Activated effector memory CD4-positive, alpha-beta T cell treated with Interleukin-2 at 50 U/mL for 16 hours (primary cell): ENCODE results near the gene STX12.
A peak's percentile ranks its signal among the peaks of the same experiment; 100 is the strongest.

Experiments used
- DNase-seq: peaks from one replicate; pipeline ENCODE4 v3.0.0-alpha.2; 2020

The STX12 gene

DNA sequence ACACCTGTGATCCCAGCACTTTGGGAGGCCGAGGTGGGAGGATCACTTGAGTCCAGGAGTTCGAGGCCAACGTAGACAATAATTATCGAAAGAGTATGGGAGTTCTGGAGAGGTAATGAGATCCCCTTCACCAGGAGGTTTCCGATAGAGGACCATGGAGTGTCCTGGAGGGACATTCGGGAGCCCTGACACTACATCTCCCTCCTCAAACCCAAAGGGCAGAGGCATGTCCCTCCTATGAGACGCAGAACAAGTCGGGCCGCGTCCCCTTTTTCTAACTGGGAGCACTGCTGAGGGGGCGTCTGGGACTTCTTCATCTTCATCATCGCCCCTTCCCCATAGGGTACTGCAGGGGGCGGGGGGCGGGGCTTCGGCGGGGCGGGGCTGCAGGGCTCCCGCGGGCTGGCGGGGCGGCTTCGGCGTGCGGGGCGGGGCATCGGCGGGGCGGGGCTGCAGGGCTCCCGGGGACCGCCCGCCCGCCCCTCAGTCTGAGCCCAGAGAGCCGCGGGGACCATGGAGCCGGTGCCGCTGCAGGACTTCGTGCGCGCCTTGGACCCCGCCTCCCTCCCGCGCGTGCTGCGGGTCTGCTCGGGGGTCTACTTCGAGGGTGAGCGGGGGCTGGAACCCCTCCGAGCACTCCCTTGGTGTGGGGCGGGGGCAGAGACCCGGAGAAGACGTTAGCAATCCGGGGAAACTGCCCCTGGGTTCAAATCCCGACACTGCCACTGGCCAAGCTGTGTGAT, 99.2 kb downstream of the STX12 start, which contains the start of gene THEMIS2:
Gene THEMIS2 (plus strand): TSS at position 486 of the 743 bp plus-strand sequence. CDS start 28 bp downstream, at position 514.
- DNase-seq: peak; percentile 73

DNA sequence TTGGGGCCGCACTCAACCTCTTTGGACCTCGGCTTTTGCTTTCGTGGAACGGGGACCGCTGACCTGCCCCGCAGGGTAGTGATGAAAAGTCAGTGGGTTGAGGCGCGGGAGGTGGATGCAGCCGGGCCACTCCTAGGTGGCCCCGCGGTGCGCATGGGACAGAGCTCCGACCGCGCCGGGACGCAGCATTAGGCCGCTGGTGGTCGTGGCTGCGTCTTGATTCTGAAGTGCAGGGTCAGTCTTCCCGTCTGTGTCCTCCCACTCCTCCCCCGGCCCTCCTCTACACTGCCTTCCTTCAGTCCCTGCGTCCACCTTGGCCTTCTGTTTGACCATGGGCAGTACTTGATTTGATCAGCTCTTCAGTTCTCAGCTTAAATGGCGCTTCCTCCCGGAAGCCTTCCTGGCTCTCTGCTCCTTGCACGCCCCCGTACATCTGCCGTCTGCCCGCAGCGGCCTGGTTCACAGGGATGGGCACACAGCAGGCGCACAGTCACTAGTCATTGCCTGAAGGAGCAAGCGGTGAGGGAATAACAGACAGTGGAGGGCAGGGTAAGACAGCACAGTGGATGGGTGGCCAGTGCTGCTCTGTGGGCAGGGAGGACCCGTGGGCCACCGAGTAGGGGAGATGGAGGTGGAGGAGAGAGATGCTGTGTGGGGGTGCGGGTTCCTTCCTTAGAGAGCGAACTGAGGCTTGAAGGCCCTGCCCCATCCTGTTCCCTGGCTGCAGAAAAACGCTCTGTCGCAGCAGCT, 100.0 kb downstream of the STX12 start:
- DNase-seq: no peak

DNA sequence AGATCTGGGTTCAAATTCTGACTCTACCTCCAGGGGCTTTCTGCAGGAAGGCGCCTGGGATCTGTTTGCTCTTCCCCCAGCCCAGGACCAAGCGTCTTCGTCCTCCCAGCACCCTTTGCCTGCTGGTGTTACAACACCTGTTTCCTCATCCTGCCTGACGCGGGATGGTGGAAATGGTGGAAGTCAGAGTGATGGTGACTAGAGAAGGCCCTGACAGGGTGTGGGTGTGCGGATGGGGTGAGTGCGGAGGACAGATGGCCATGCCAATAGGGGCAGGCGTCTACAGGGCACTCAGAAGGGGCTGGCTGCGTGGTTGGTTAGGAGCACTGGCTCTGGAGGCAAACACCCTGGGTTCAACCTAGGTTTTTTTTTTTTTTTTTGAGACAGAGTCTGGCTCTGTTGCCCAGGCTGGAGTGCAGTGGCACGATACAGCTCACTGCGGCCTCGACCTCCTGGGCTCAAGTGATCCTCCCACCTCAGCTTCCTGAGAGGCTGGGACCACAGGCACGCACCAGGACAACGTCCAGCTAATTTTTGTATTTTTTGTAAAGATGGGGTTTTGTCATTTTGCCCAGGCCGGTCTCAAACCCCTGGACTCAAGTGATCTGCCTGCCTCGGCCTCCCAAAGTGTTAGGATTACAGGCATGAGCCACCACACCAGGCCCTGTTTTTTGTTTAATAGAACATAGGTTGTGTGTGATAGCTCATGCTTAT, 100.8 kb downstream of the STX12 start:
- no peak for DNase-seq
